ENCODE data around the gene VPS9D1.
"Not testable (repeated sequence)": the region's sequence is repeated elsewhere in the genome, so short reads cannot be mapped to it uniquely, and the experiment has no call there.

DNA sequence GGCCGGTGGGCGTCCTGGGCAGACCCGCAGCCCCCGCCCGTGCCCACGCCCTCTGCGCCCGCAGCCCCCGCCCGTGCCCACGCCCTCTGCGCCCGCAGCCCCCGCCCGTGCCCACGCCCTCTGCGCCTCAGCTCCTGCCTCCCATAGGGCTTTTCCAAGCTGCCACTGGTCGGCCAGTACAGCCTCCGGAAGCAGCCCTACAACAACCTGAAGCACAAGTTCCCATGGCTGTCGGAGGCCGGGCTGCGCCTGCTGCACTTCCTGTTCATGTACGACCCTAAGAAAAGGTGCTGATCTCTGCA lies 26.0 kb downstream of the VPS9D1 start:
- TF ChIP-seq, protein P1, sequence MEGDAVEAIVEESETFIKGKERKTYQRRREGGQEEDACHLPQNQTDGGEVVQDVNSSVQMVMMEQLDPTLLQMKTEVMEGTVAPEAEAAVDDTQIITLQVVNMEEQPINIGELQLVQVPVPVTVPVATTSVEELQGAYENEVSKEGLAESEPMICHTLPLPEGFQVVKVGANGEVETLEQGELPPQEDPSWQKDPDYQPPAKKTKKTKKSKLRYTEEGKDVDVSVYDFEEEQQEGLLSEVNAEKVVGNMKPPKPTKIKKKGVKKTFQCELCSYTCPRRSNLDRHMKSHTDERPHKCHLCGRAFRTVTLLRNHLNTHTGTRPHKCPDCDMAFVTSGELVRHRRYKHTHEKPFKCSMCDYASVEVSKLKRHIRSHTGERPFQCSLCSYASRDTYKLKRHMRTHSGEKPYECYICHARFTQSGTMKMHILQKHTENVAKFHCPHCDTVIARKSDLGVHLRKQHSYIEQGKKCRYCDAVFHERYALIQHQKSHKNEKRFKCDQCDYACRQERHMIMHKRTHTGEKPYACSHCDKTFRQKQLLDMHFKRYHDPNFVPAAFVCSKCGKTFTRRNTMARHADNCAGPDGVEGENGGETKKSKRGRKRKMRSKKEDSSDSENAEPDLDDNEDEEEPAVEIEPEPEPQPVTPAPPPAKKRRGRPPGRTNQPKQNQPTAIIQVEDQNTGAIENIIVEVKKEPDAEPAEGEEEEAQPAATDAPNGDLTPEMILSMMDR (IDR thresholded peaks at IDR 0.05), result not testable (repeated sequence)
- TF ChIP-seq POLR2A (IDR thresholded peaks at IDR 0.05), result not testable (repeated sequence)
